Measurements from ENCODE around the gene PAQR4. TPM values are rescaled to one million over a fixed set of nuclear protein-coding genes. Genes with fewer than 3 reads are reported as not detected.

Gene PAQR4
- total RNA-seq, 1 donor from 2014 or later: 7.4 TPM

DNA sequence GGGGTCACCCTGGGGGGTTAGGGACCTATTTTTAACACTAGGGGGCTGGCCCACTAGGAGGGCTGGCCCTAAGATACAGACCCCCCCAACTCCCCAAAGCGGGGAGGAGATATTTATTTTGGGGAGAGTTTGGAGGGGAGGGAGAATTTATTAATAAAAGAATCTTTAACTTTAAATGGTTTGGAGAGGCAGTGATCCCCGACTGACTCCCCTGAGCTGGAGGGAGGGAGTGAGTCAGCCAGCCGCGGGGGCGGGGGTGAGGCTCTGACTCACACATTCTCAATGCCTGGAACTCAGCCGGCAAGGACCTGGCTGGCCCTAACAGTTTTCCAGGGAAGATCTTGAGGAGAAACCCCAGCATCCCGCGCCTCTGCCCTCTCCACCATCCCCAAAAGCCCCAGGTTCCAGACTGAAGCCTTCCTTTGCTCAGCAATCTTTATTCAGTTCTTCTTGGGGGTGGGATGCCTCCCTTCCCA lies 53.1 kb downstream of the PAQR4 start:
- TF ChIP-seq CTCF (IDR thresholded peaks at IDR 0.05): no peak
- DNase-seq: peak; percentile 94
- Histone ChIP-seq H3K27me3 (peaks cover 11% of the 10 kb centered on the region), H3K27ac (peak overlapping the region; percentile 91), H3K4me1 (peaks cover 49% of the 10 kb centered on the region), H3K36me3 (peaks cover 13% of the 10 kb centered on the region), H3K4me3 (peak overlapping the region; percentile 68), H3K9me3 (no peaks in the 10 kb centered on the region)
- peak; percentile 45 for ATAC-seq
- intact Hi-C loops (cut with DNase I): no loop called here

GRCh38 chr16:3022684-3023414 lies 53.7 kb downstream of the PAQR4 start:
- Histone ChIP-seq H3K9me3 (no peaks in the 10 kb centered on the region), H3K36me3 (peaks cover 14% of the 10 kb centered on the region), H3K27ac (peak overlapping the region; percentile 91), H3K27me3 (peaks cover 7% of the 10 kb centered on the region), H3K4me1 (peaks cover 49% of the 10 kb centered on the region), H3K4me3 (peak overlapping the region; percentile 68)
- no peak for DNase-seq
- intact Hi-C loops (cut with DNase I): no loop called here
- no peak for ATAC-seq
- no peak for TF ChIP-seq CTCF (IDR thresholded peaks at IDR 0.05)

Other genes starting within 250 kb of the PAQR4 start
- gene PRSS27, start 249.1 kb upstream of the PAQR4 start, total RNA-seq: 0.81 TPM
- gene SRRM2, start 216.7 kb upstream of the PAQR4 start, total RNA-seq: 660 TPM
- 179 TPM for gene ELOB, start 192.1 kb upstream of the PAQR4 start, total RNA-seq
- not detected for gene PRSS33, start 181.8 kb upstream of the PAQR4 start, total RNA-seq
- not detected for gene PRSS41, start 170.9 kb upstream of the PAQR4 start, total RNA-seq
- 17.1 TPM for gene PRSS21, start 152.1 kb upstream of the PAQR4 start, total RNA-seq
- gene ZG16B, start 139.0 kb upstream of the PAQR4 start, total RNA-seq: not detected
- gene PRSS22, start 111.2 kb upstream of the PAQR4 start, total RNA-seq: 15.2 TPM
- gene FLYWCH2, start 86.1 kb upstream of the PAQR4 start, total RNA-seq: 29.0 TPM
- gene FLYWCH1, start 57.4 kb upstream of the PAQR4 start, total RNA-seq: 41.3 TPM
- not detected for gene KREMEN2, start 5.1 kb upstream of the PAQR4 start, total RNA-seq
- gene PKMYT1, start 11.1 kb downstream of the PAQR4 start, total RNA-seq: 3.8 TPM
- gene CLDN9, start 43.6 kb downstream of the PAQR4 start, total RNA-seq: 0.75 TPM
- not detected for gene CLDN6, start 48.8 kb downstream of the PAQR4 start, total RNA-seq
- 74.9 TPM for gene TNFRSF12A, start 51.0 kb downstream of the PAQR4 start, total RNA-seq
- gene HCFC1R1, start 54.6 kb downstream of the PAQR4 start, total RNA-seq: 55.7 TPM
- 31.4 TPM for gene THOC6, start 54.7 kb downstream of the PAQR4 start, total RNA-seq
- gene BICDL2, start 67.6 kb downstream of the PAQR4 start, total RNA-seq: 16.3 TPM
- 12.8 TPM for gene MMP25, start 77.2 kb downstream of the PAQR4 start, total RNA-seq
- gene IL32, start 96.3 kb downstream of the PAQR4 start, total RNA-seq: 91.5 TPM
- not detected for gene ZSCAN10, start 129.9 kb downstream of the PAQR4 start, total RNA-seq
- gene ZNF205, start 143.2 kb downstream of the PAQR4 start, total RNA-seq: 11.7 TPM
- 9.1 TPM for gene ZNF213, start 165.7 kb downstream of the PAQR4 start, total RNA-seq
- gene OR1F1, start 218.9 kb downstream of the PAQR4 start, total RNA-seq: not detected

Data from upper lobe of right lung (tissue), 1 donor.